NOMO-1 treated with dmso at 0.1 percent for 144 hours (cell line): ENCODE measurements around the gene LIN7C.

Source experiments
- DNase-seq: peaks from one replicate; lab custom pipeline; 2025; ENCODE audit not compliant: unreplicated experiment; lab: John Stamatoyannopoulos, UW

The LIN7C gene

GRCh38 chr11:27470826-27471588 lies 35.6 kb downstream of the LIN7C start:
- no peak for DNase-seq

GRCh38 chr11:27470166-27470565 lies 36.4 kb downstream of the LIN7C start:
- DNase-seq: no peak

- no peak for DNase-seq
Observed at GRCh38 chr11:27468995-27469695, 37.4 kb downstream of the LIN7C start.

GRCh38 chr11:27468209-27468994 lies 38.2 kb downstream of the LIN7C start:
- DNase-seq: no peak

- DNase-seq: no peak
Observed at GRCh38 chr11:27467181-27467913, 39.2 kb downstream of the LIN7C start.

GRCh38 chr11:27466363-27466762 lies 40.2 kb downstream of the LIN7C start:
- no peak for DNase-seq

GRCh38 chr11:27465629-27466028 lies 40.9 kb downstream of the LIN7C start:
- DNase-seq: no peak

- DNase-seq: no peak
Observed at GRCh38 chr11:27464909-27465308, 41.7 kb downstream of the LIN7C start.

GRCh38 chr11:27464289-27464696 lies 42.3 kb downstream of the LIN7C start:
- no peak for DNase-seq

- no peak for DNase-seq
Observed at GRCh38 chr11:27462543-27462942, 44.0 kb downstream of the LIN7C start.

GRCh38 chr11:27460158-27460978 lies 46.2 kb downstream of the LIN7C start:
- DNase-seq: no peak

- no peak for DNase-seq
Observed at GRCh38 chr11:27459191-27459590, 47.4 kb downstream of the LIN7C start.

GRCh38 chr11:27458182-27458581 lies 48.4 kb downstream of the LIN7C start:
- no peak for DNase-seq

- no peak for DNase-seq
Observed at GRCh38 chr11:27456795-27457329, 49.7 kb downstream of the LIN7C start.

- DNase-seq: no peak
Observed at GRCh38 chr11:27456140-27456794, 50.3 kb downstream of the LIN7C start.

GRCh38 chr11:27455667-27456066 lies 50.9 kb downstream of the LIN7C start:
- DNase-seq: no peak

- DNase-seq: no peak
Observed at GRCh38 chr11:27453701-27454100, 52.9 kb downstream of the LIN7C start.

- no peak for DNase-seq
Observed at GRCh38 chr11:27452147-27452546, 54.4 kb downstream of the LIN7C start.

- no peak for DNase-seq
Observed at GRCh38 chr11:27451244-27451965, 55.2 kb downstream of the LIN7C start.
